Stimulated activated CD8-positive, alpha-beta memory T cell treated with anti-CD3 and anti-CD28 coated beads, Interleukin-4, amount 100 ng/mL, for 24 hours (primary cell): ENCODE results near the gene ZNRF4.
"Not testable (repeated sequence)": the region's sequence is repeated elsewhere in the genome, so short reads cannot be mapped to it uniquely, and the experiment has no call there.

Experiments
- DNase-seq: peaks from one replicate; pipeline ENCODE4 v3.0.0-alpha.2; 2020; ENCODE audit warnings: low read depth

The ZNRF4 gene

GRCh38 chr19:5455367-5456129, at the start of gene ZNRF4:
TSS of gene ZNRF4 (plus strand) at chr19:5455417. CDS start at chr19:5455492, 75 bp downstream.
- DNase-seq: no peak

DNA sequence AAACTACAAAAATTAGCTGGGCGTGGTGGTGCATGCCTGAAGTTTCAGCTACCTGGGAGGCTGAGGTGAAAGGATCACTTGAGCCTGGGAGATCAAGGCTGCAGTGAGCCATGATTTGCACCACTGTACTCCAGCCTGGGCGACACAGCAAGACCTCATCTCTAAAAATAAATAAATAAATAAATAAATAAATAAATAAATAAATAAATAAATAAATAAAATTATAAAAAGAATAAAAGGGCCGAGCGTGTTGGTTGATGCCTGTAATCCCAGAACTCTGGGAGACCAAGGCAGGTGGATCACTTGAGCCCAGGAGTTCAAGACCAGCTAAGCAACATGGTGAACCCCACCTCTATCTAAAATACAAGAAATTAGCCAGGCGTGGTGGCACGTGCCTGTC, 49.0 kb upstream of the ZNRF4 start:
- not testable (repeated sequence) for DNase-seq

DNA sequence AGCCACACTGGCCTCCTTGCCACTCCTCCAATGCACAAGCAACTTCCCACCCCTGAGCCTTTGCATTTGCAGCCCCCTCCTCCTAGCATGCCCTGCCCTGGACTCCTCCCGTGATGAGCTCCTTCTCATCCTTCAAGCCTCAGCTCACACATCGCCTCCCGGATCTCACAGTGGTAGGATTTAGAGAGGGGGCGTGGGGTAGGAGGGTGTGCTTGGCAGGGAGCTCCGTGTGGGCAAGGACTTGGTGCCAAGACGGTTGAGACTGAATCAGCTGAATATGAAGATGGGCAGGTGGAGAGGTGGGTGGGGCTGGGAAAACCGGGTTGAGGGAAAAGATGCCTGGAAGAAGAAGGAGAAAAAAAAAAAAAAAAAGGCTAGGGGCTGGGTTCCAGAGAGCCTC, 48.4 kb upstream of the ZNRF4 start:
- no peak for DNase-seq

GRCh38 chr19:5407356-5407755, 47.9 kb upstream of the ZNRF4 start:
- no peak for DNase-seq

GRCh38 chr19:5417495-5418436, 37.5 kb upstream of the ZNRF4 start:
- no peak for DNase-seq

DNA sequence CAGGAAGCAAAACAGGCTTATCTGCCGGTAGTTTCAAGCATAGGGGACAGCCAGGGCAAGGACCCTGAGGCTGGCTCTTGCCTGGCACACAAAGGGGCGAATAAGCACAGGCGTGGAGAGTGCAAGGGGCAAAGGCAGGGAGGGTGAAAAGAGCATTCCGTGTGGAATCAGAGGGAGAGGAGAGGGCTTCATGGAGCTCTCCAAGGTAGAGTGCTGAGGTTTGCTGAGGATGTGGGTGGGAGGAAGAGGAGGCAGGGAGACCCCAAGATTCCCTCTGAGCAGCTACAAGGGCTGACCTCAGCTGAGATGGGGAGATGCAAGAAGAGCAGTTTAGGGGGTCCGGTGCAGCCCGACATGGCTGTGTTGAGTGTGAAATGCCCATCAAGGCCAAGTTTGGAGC, 36.5 kb upstream of the ZNRF4 start:
- no peak for DNase-seq

DNA sequence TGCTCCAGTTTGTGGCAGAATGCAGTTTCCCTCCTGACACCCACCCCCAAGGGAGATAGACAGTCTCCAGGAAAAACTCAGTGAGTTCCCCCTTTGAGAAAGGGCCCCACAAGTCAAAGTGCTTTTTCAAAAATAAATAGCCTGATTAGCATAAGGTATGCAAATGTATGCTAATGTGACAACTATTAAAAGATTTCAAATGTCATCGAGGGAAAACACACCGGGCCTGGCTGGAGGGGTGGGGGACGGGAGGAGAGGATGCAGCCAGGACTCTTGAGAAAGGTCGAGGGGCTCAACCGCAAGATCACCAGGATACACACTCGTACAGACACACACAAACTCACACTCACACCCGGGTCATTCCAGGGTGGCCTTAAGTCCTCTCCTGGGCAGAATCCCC, 34.3 kb upstream of the ZNRF4 start:
- no peak for DNase-seq

- DNase-seq: no peak
Observed at GRCh38 chr19:5423567-5424125, 31.6 kb upstream of the ZNRF4 start.

DNA sequence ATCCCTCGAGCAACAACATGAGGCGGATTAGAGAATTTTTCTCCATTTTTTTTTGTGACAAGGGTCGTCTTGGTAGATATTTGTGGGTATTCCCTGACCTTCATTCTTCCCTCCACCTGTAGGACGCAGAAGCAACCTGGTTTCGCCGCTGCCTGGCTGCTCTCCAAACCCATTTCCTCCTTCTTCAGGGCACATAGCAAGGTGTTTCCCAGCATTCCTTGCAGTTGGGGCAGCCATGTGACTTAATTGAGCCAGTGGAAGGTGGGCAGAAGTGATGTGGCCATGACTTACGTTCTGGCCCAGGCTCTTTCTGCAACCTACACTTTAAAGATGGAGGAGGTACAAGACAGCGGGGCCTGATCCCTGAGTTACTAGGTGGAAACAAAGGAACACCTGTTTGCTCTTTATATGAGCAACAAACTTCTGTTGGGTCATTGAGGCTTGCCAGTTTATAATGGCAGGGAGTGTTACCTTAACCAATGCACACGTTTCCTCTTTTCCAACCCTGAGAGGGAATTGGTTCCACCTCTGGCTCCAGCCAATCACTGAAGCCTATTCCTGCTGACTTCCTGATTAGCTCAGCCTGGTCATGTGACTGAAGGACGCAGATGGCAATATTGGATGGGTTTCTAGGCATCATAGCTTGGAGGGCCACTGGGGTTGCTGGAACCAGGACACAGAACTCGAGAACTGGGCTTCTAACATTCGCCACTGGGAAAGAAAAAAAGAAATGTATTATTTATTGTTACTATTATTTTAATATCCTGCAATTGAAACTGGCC, 30.8 kb upstream of the ZNRF4 start:
- no peak for DNase-seq

- no peak for DNase-seq
Observed at GRCh38 chr19:5425260-5425659, 30.0 kb upstream of the ZNRF4 start.

- no peak for DNase-seq
Observed at GRCh38 chr19:5430237-5430636, 25.0 kb upstream of the ZNRF4 start.

DNA sequence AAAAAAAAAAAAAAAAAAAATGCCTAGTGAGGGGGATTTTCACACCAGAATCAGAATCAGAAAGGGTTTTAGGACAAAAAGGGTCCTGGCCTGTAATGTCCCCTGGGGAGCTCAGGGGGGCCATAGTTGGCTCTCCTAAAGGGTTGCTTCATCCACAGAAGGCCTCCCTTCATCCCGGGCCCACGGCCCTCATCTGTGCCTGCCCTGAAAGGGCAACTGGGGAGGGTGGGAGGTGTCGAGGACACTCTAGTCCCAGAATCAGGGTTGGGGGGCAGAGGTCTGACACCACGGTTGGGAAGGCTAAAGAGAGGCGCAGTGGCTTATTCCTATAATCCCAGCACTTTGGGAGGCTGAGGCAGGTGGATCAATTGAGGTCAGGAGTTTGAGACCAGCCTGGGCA, 22.5 kb upstream of the ZNRF4 start:
- no peak for DNase-seq

DNA sequence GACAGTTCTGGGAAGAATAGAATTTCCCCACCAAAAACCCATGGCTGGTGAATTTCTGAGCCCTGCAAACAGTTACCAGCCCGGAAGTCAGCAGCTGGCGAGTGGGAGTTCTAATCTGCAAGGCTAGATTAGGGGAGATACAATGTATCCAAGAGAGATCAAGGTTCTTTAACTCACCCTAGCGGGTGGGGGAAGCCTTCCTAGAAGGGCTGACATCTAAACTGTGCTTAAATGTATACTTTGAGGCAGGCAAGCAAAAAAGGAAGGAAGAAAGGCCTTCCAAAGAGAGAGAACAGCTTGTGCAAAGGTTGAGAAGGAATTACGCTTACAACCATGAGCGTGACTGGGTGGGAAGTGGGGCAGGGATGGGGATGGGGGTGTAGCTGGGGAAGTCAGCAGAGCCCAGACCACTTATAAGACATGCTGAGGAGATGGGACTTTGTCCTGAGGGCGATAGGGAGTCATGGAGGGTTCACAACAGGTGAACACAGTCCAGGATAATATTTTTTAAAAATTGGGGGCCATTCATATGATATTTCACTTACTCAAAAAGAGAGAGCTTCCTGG, 20.8 kb upstream of the ZNRF4 start:
- DNase-seq: no peak

DNA sequence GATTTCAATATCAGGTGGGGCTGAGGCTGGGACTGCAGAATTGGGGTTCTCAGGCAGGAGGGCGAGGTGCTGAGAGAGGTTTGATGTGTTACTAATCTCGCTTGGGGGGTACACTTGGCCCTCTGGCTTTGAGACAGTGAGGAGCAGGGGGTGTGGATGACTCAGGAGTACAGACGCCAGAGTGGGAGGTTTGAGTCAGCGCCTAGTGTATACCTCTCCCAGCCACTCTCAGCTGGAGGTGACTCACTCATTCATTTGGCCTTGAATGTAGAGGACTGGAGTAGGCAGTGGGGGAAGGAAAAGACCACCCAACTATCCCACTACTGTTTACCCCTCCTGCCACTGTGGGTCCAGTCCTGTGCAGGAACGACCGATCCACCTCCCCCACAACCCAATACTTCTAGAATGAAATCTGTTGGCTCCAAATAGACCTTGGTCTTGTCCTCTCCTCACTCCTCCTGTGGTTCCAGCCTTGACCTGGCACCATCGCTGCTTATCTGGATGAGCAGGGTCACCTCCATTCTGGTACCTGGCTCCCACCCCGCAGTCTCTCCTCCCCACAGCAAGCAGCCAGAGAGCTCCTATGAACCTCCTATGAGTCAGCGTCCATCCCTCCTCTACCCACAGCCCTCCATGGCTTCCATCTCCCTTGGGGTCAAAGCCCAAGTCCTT, 20.1 kb upstream of the ZNRF4 start:
- DNase-seq: peak; percentile 44

- DNase-seq: no peak
Observed at GRCh38 chr19:5435642-5436017, 19.6 kb upstream of the ZNRF4 start.

GRCh38 chr19:5436106-5436947, 18.9 kb upstream of the ZNRF4 start:
- DNase-seq: no peak

GRCh38 chr19:5436948-5437306, 18.3 kb upstream of the ZNRF4 start:
- DNase-seq: no peak

- DNase-seq: not testable (repeated sequence)
Observed at GRCh38 chr19:5438756-5439155, 16.5 kb upstream of the ZNRF4 start.

DNA sequence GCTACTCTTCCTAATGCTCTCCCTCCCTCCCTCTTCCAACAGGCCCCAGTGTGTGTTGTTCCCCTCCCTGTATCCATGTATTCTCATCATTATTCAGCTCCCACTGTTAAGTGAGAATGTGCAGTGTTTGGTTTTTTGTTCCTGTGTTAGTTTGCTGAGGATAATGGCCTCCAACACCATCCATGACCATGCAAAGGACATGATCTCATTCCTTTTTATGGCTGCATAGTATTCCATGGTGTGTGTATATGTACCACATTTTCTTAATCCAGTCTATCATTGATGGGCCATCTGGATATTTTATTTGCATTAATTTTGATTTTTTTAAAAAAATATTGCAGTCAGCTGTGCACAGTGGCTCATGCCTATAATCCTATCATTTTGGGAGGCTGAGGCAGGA, 15.8 kb upstream of the ZNRF4 start:
- no peak for DNase-seq

DNA sequence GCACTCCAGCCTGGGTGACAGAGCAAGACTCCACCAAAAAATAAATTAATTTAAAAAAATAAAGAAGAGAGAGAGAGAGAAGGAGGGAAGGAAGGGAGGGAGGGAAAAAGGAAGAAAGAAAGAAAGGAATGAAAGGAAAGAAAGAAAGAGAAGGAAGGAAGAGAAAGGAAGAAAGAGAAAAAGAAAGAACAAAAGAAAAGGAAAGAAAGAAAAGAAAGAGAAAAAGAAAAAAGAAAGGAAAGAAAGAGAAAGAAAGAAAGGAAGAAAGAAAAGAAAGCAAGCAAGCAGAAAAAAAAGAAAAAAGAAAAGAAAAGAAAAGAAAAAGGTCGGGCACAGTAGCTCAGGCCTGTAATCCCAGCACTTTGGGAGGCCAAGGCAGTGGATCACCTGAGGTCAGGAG, 14.9 kb upstream of the ZNRF4 start:
- DNase-seq: no peak
